Cerebellar cortex (tissue), 1 donor: ENCODE data around the gene WDFY1.

Source experiments
- DNase-seq: peaks from one replicate; pipeline ENCODE4 v3.0.0-alpha.2; 2015; ENCODE audit warnings: low spot score

Gene WDFY1

GRCh38 chr2:223944703-223945531 lies at the start of gene WDFY1:
TSS of gene WDFY1 (minus strand) at chr2:223945335. CDS start at chr2:223945284, 51 bp downstream.
- peak; percentile 86 for DNase-seq

GRCh38 chr2:223994562-223995162 lies 49.5 kb upstream of the WDFY1 start:
- DNase-seq = no peak

- peak; percentile 66 for DNase-seq
These were observed 48.6 kb upstream of the WDFY1 start for GRCh38 chr2:223993634-223994232.

GRCh38 chr2:223991611-223992010 lies 46.5 kb upstream of the WDFY1 start:
- no peak for DNase-seq

- DNase-seq = no peak
These were observed 44.7 kb upstream of the WDFY1 start for GRCh38 chr2:223989856-223990232.

GRCh38 chr2:223989206-223989855 lies 44.2 kb upstream of the WDFY1 start:
- no peak for DNase-seq

- DNase-seq = no peak
These were observed 36.1 kb upstream of the WDFY1 start for GRCh38 chr2:223981241-223981640.

GRCh38 chr2:223980803-223981202 lies 35.7 kb upstream of the WDFY1 start:
- no peak for DNase-seq

GRCh38 chr2:223980397-223980735 lies 35.2 kb upstream of the WDFY1 start:
- DNase-seq = no peak

GRCh38 chr2:223979730-223980396 lies 34.7 kb upstream of the WDFY1 start:
- no peak for DNase-seq

GRCh38 chr2:223978451-223978850 lies 33.3 kb upstream of the WDFY1 start:
- DNase-seq = no peak

GRCh38 chr2:223976635-223977226 lies 31.6 kb upstream of the WDFY1 start:
- DNase-seq = no peak

GRCh38 chr2:223973606-223974005 lies 28.5 kb upstream of the WDFY1 start:
- DNase-seq = no peak

GRCh38 chr2:223972656-223973102 lies 27.5 kb upstream of the WDFY1 start:
- no peak for DNase-seq

- no peak for DNase-seq
These were observed 26.6 kb upstream of the WDFY1 start for GRCh38 chr2:223971731-223972130.

- DNase-seq = peak; percentile 78
These were observed 25.4 kb upstream of the WDFY1 start for GRCh38 chr2:223970343-223971128.

- DNase-seq = no peak
These were observed 24.7 kb upstream of the WDFY1 start for GRCh38 chr2:223969856-223970255.

- DNase-seq = no peak
These were observed 24.2 kb upstream of the WDFY1 start for GRCh38 chr2:223969315-223969714.

- DNase-seq = no peak
These were observed 22.8 kb upstream of the WDFY1 start for GRCh38 chr2:223967981-223968380.

- DNase-seq = no peak
These were observed 14.6 kb upstream of the WDFY1 start for GRCh38 chr2:223959688-223960087.
